ENCODE measurements around the gene CLEC16A. TPM values are rescaled to one million over a fixed set of nuclear protein-coding genes. Genes with fewer than 3 reads are reported as not detected.
A peak's percentile ranks its signal among the peaks of the same experiment; 100 is the strongest.
"Not testable (repeated sequence)": the region's sequence is repeated elsewhere in the genome, so short reads cannot be mapped to it uniquely, and the experiment has no call there.

Gene CLEC16A
- polyA plus RNA-seq, 2 donors = 9.0 to 12.5 TPM

DNA sequence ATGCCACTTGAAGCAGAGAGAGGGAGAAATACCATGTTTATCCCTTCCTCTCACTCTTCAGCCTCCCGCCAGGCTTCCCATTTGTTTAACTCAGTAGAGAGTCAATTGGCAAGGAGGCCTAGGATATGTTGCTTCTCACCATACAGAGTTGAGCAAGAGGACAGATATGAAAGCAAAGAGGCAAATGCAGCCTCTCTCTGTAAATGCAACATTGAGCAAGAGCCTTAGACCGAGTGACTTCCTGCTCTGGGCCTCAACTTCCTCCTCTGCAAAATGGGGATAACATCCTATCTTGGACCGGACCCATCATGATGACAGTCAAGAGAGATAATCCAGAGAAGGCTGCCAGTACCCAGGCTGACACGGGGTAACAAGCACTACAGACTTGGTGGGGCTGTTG lies 274.8 kb downstream of the CLEC16A start:
- H3K27me3 ChIP-seq (ENCODE audit: control insufficient read depth in 1 of 2, insufficient read depth in 2 of 2, low read length in 2 of 2) = no peaks in the 10 kb centered on the region
- H3K4me1 ChIP-seq (ENCODE audit: control insufficient read depth in 2 of 2, insufficient read depth in 2 of 2, low read length in 1 of 2) = no peaks in the 10 kb centered on the region
- 81 to 87% methylated on average over 4 of the region's 4 CpGs for WGBS, 2 donors
- no peaks in the 10 kb centered on the region for H3K36me3 ChIP-seq (ENCODE audit: control insufficient read depth in 2 of 2, insufficient read depth in 2 of 2, low read length in 1 of 2)
- no peak overlapping the region for H3K4me3 ChIP-seq (ENCODE audit: low read depth in 1 of 2, low read length in 2 of 2)
- peaks cover 7 to 10% of the 10 kb centered on the region in 2 donors for H3K9me3 ChIP-seq (ENCODE audit: control insufficient read depth in 2 of 2, insufficient read depth in 1 of 2, low read depth in 1 of 2, low read length in 1 of 2)
- no peak overlapping the region for H3K27ac ChIP-seq (ENCODE audit: low read depth in 2 of 2, low read length in 1 of 2)

- not testable (repeated sequence) for H3K4me3 ChIP-seq (ENCODE audit: low read depth in 1 of 2, low read length in 2 of 2); H3K4me1 ChIP-seq (ENCODE audit: control insufficient read depth in 2 of 2, insufficient read depth in 2 of 2, low read length in 1 of 2); H3K27ac ChIP-seq (ENCODE audit: low read depth in 2 of 2, low read length in 1 of 2); H3K27me3 ChIP-seq (ENCODE audit: control insufficient read depth in 1 of 2, insufficient read depth in 2 of 2, low read length in 2 of 2); H3K9me3 ChIP-seq (ENCODE audit: control insufficient read depth in 2 of 2, insufficient read depth in 1 of 2, low read depth in 1 of 2, low read length in 1 of 2); H3K36me3 ChIP-seq (ENCODE audit: control insufficient read depth in 2 of 2, insufficient read depth in 2 of 2, low read length in 1 of 2)
- WGBS, 2 donors = 66 to 76% methylated on average over 2 of the region's 2 CpGs
These were observed 276.1 kb downstream of the CLEC16A start for GRCh38 chr16:11220507-11220906.

GRCh38 chr16:11224096-11224893 lies 279.9 kb downstream of the CLEC16A start:
- 61 to 67% methylated on average over 24 of the region's 24 CpGs for WGBS, 2 donors
- no peaks in the 10 kb centered on the region for H3K36me3 ChIP-seq (ENCODE audit: control insufficient read depth in 2 of 2, insufficient read depth in 2 of 2, low read length in 1 of 2)
- no peak overlapping the region for H3K4me3 ChIP-seq (ENCODE audit: low read depth in 1 of 2, low read length in 2 of 2)

GRCh38 chr16:11224894-11225676 lies 280.7 kb downstream of the CLEC16A start:
- peaks cover 0 to 4% of the 10 kb centered on the region in 2 donors for H3K4me1 ChIP-seq (ENCODE audit: control insufficient read depth in 2 of 2, insufficient read depth in 2 of 2, low read length in 1 of 2)
- 53 to 68% methylated on average over 21 of the region's 21 CpGs for WGBS, 2 donors
- H3K27ac ChIP-seq (ENCODE audit: low read depth in 2 of 2, low read length in 1 of 2) = peak overlapping the region; percentile 57 to 72
- H3K36me3 ChIP-seq (ENCODE audit: control insufficient read depth in 2 of 2, insufficient read depth in 2 of 2, low read length in 1 of 2) = no peaks in the 10 kb centered on the region
- H3K9me3 ChIP-seq (ENCODE audit: control insufficient read depth in 2 of 2, insufficient read depth in 1 of 2, low read depth in 1 of 2, low read length in 1 of 2) = no peaks in the 10 kb centered on the region
- H3K4me3 ChIP-seq (ENCODE audit: low read depth in 1 of 2, low read length in 2 of 2) = no peak overlapping the region
- no peaks in the 10 kb centered on the region for H3K27me3 ChIP-seq (ENCODE audit: control insufficient read depth in 1 of 2, insufficient read depth in 2 of 2, low read length in 2 of 2)

More at GRCh38 chr16:11224096-11224893, 279.9 kb downstream of the CLEC16A start:
- peaks cover 0 to under 1% of the 10 kb centered on the region in 2 donors for H3K4me1 ChIP-seq (ENCODE audit: control insufficient read depth in 2 of 2, insufficient read depth in 2 of 2, low read length in 1 of 2)
- peaks cover 0 to under 1% of the 10 kb centered on the region in 2 donors for H3K9me3 ChIP-seq (ENCODE audit: control insufficient read depth in 2 of 2, insufficient read depth in 1 of 2, low read depth in 1 of 2, low read length in 1 of 2)
- H3K27ac ChIP-seq (ENCODE audit: low read depth in 2 of 2, low read length in 1 of 2) = peak overlapping the region; percentile 57 to 72
- H3K27me3 ChIP-seq (ENCODE audit: control insufficient read depth in 1 of 2, insufficient read depth in 2 of 2, low read length in 2 of 2) = no peaks in the 10 kb centered on the region

GRCh38 chr16:11225677-11226549 lies 281.5 kb downstream of the CLEC16A start:
- no peak overlapping the region for H3K4me3 ChIP-seq (ENCODE audit: low read depth in 1 of 2, low read length in 2 of 2)
- WGBS, 2 donors = 72 to 79% methylated on average over 18 of the region's 18 CpGs

DNA sequence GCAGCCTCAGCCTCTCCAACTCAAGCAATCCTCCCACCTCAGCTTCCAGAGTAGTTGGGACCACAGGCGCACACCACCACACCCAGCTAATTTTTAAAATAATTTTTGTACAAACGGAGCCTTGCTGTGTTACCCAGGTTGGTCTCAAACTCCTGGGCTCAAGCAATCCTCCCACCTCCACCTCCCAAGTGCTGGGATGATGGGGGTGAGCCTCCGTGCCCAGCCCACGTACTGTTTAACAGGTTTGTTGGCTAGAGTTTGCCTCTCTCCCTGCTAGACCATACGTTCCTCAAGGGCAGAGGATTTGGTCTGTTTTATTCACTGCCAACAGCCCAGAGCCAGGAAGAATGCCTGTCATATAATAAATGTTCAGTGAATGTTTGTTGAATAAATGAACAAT lies 285.1 kb downstream of the CLEC16A start:
- H3K4me3 ChIP-seq (ENCODE audit: low read depth in 1 of 2, low read length in 2 of 2) = no peak overlapping the region
- no peaks in the 10 kb centered on the region for H3K9me3 ChIP-seq (ENCODE audit: control insufficient read depth in 2 of 2, insufficient read depth in 1 of 2, low read depth in 1 of 2, low read length in 1 of 2)
- H3K4me1 ChIP-seq (ENCODE audit: control insufficient read depth in 2 of 2, insufficient read depth in 2 of 2, low read length in 1 of 2) = peaks cover 0 to 5% of the 10 kb centered on the region in 2 donors
- WGBS, 2 donors = 52 to 53% methylated on average over 5 of the region's 5 CpGs
- no peaks in the 10 kb centered on the region for H3K36me3 ChIP-seq (ENCODE audit: control insufficient read depth in 2 of 2, insufficient read depth in 2 of 2, low read length in 1 of 2)
- no peak overlapping the region for H3K27ac ChIP-seq (ENCODE audit: low read depth in 2 of 2, low read length in 1 of 2)
- no peaks in the 10 kb centered on the region for H3K27me3 ChIP-seq (ENCODE audit: control insufficient read depth in 1 of 2, insufficient read depth in 2 of 2, low read length in 2 of 2)

More at GRCh38 chr16:11225677-11226549, 281.5 kb downstream of the CLEC16A start:
- Histone ChIP-seq H3K36me3 (ENCODE audit: control insufficient read depth in 2 of 2, insufficient read depth in 2 of 2, low read length in 1 of 2) (no peaks in the 10 kb centered on the region), H3K4me1 (ENCODE audit: control insufficient read depth in 2 of 2, insufficient read depth in 2 of 2, low read length in 1 of 2) (peaks cover 0 to 5% of the 10 kb centered on the region in 2 donors), H3K9me3 (ENCODE audit: control insufficient read depth in 2 of 2, insufficient read depth in 1 of 2, low read depth in 1 of 2, low read length in 1 of 2) (no peaks in the 10 kb centered on the region), H3K27me3 (ENCODE audit: control insufficient read depth in 1 of 2, insufficient read depth in 2 of 2, low read length in 2 of 2) (no peaks in the 10 kb centered on the region), H3K27ac (ENCODE audit: low read depth in 2 of 2, low read length in 1 of 2) (peak overlapping the region in 1 of 2 donors; percentile 38)

DNA sequence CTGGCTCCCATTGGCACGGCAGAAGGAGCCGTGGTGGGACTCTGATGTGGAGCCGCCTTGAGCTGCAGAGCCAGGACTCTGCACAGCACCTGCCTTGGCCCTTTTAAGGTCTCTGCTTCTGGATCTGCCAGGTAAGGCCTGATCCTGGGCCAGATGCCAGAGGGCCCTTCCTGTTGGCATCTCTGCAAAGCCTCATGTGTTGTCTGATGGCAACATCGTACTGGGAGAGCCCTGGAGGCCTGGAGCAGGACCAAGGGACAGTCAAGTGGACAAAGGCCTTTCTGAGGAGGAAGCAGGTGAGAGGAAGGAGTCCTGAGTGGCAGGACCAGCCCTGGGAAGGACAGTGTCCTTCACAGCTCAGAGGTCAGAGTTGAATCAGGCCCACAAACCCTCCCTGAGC lies 285.5 kb downstream of the CLEC16A start:
- Histone ChIP-seq H3K27me3 (ENCODE audit: control insufficient read depth in 1 of 2, insufficient read depth in 2 of 2, low read length in 2 of 2) (no peaks in the 10 kb centered on the region), H3K4me1 (ENCODE audit: control insufficient read depth in 2 of 2, insufficient read depth in 2 of 2, low read length in 1 of 2) (peaks cover 0 to 5% of the 10 kb centered on the region in 2 donors), H3K4me3 (ENCODE audit: low read depth in 1 of 2, low read length in 2 of 2) (no peak overlapping the region), H3K27ac (ENCODE audit: low read depth in 2 of 2, low read length in 1 of 2) (no peak overlapping the region), H3K36me3 (ENCODE audit: control insufficient read depth in 2 of 2, insufficient read depth in 2 of 2, low read length in 1 of 2) (no peaks in the 10 kb centered on the region), H3K9me3 (ENCODE audit: control insufficient read depth in 2 of 2, insufficient read depth in 1 of 2, low read depth in 1 of 2, low read length in 1 of 2) (no peaks in the 10 kb centered on the region)
- WGBS, 2 donors = 55 to 60% methylated on average over 4 of the region's 4 CpGs

GRCh38 chr16:11231367-11231970 lies 287.1 kb downstream of the CLEC16A start:
- Histone ChIP-seq H3K4me3 (ENCODE audit: low read depth in 1 of 2, low read length in 2 of 2) (no peak overlapping the region), H3K36me3 (ENCODE audit: control insufficient read depth in 2 of 2, insufficient read depth in 2 of 2, low read length in 1 of 2) (no peaks in the 10 kb centered on the region), H3K27me3 (ENCODE audit: control insufficient read depth in 1 of 2, insufficient read depth in 2 of 2, low read length in 2 of 2) (no peaks in the 10 kb centered on the region), H3K4me1 (ENCODE audit: control insufficient read depth in 2 of 2, insufficient read depth in 2 of 2, low read length in 1 of 2) (peaks cover 0 to 5% of the 10 kb centered on the region in 2 donors), H3K9me3 (ENCODE audit: control insufficient read depth in 2 of 2, insufficient read depth in 1 of 2, low read depth in 1 of 2, low read length in 1 of 2) (no peaks in the 10 kb centered on the region), H3K27ac (ENCODE audit: low read depth in 2 of 2, low read length in 1 of 2) (no peak overlapping the region)
- WGBS, 2 donors = 80 to 83% methylated on average over 10 of the region's 10 CpGs
